Neural progenitor cell (in vitro differentiated cells): ENCODE results near the gene HNRNPLL. TPM values are rescaled to one million over a fixed set of nuclear protein-coding genes. Genes with fewer than 3 reads are reported as not detected.

Source experiments
- DNase-seq: peaks from one replicate; pipeline ENCODE4 v3.0.0-alpha.2; 2016; ENCODE audit warnings: low spot score
- H2AFZ ChIP-seq: fragments of 200-600 bp; sonication (generic); replicated peaks from 2 replicates; pipeline ENCODE4 v1.6.1; 2016; ENCODE audit warnings: antibody characterized with exemption
- H3F3A ChIP-seq: fragments of 200-600 bp; sonication (generic); 2 replicates; pipeline ENCODE4 v1.6.1; 2016; ENCODE audit warnings: antibody characterized with exemption, low read depth
- H3K27ac ChIP-seq: fragments of 200-600 bp; sonication (generic); 2 replicates; pipeline ENCODE4 v1.5.1; 2016; ENCODE audit warnings: mild to moderate bottlenecking
- H3K27me3 ChIP-seq: fragments of 200-600 bp; sonication (generic); 2 replicates; pipeline ENCODE4 v1.6.1; 2016; ENCODE audit warnings: mild to moderate bottlenecking, moderate library complexity
- H3K36me3 ChIP-seq: fragments of 200-600 bp; sonication (generic); 2 replicates; pipeline ENCODE4 v1.5.1; 2016
- H3K4me1 ChIP-seq: fragments of 200-600 bp; sonication (generic); 2 replicates; pipeline ENCODE4 v1.6.1; 2016; ENCODE audit warnings: mixed run types
- H3K4me2 ChIP-seq: fragments of 200-600 bp; sonication (generic); 2 replicates; pipeline ENCODE4 v1.6.1; 2016
- H3K4me3 ChIP-seq: fragments of 200-600 bp; sonication (generic); 2 replicates; pipeline ENCODE4 v1.5.1; 2016
- H3K79me2 ChIP-seq: fragments of 200-600 bp; sonication (generic); 2 replicates; pipeline ENCODE4 v1.6.1; 2016; ENCODE audit warnings: low read depth
- H3K9ac ChIP-seq: fragments of 200-600 bp; sonication (generic); 2 replicates; pipeline ENCODE4 v1.6.1; 2016
- H3K9me3 ChIP-seq: fragments of 200-600 bp; sonication (generic); 2 replicates; pipeline ENCODE4 v1.5.1; 2016; ENCODE audit warnings: low read depth
- H4K20me1 ChIP-seq: fragments of 200-600 bp; sonication (generic); 2 replicates; pipeline ENCODE4 v1.6.1; 2016; ENCODE audit warnings: low read depth
- H3K27ac Mint-ChIP-seq: 3 replicates; pipeline ENCODE4 v1.8.0; 2021; ENCODE audit warnings: mixed read lengths
- H3K27me3 Mint-ChIP-seq: 2 replicates; pipeline ENCODE4 v1.8.0; 2022; ENCODE audit warnings: low read depth, mild to moderate bottlenecking, inconsistent platforms, moderate library complexity, mixed read lengths; ENCODE audit not compliant: insufficient read depth
- H3K36me3 Mint-ChIP-seq: 3 replicates; pipeline ENCODE4 v1.8.0; 2021; ENCODE audit warnings: mixed read lengths
- H3K4me1 Mint-ChIP-seq: 3 replicates; pipeline ENCODE4 v1.8.0; 2021; ENCODE audit warnings: mixed read lengths
- H3K4me3 Mint-ChIP-seq: 3 replicates; pipeline ENCODE4 v1.8.0; 2021; ENCODE audit warnings: mild to moderate bottlenecking, moderate library complexity, mixed read lengths
- H3K9me3 Mint-ChIP-seq: 3 replicates; pipeline ENCODE4 v1.8.0; 2020; ENCODE audit warnings: mixed read lengths
- EZH2 ChIP-seq: fragments of 200-600 bp; sonication (generic); IDR thresholded peaks from 2 replicates; pipeline ENCODE4 v1.6.1; 2017; ENCODE audit warnings: antibody characterized with exemption, mild to moderate bottlenecking, moderate library complexity
- EZH2phosphoT487 ChIP-seq: fragments of 200-600 bp; sonication (generic); IDR thresholded peaks from 2 replicates; pipeline ENCODE4 v1.6.1; 2017; ENCODE audit warnings: antibody characterized with exemption
- total RNA-seq: library from RNA; depleted of rRNA; stranded (reverse); fragments of >200 nt; gene quantifications from 2 replicates; pipeline ENCODE4 v1.2.3, GENCODE V29; 2015; ENCODE audit warnings: low replicate concordance
- TF ChIP-seq, protein P1 (sequence below): fragments of 200-600 bp; sonication (generic); IDR thresholded peaks from 2 replicates; pipeline ENCODE4 v1.5.1; 2017; ENCODE audit warnings: antibody characterized with exemption, mild to moderate bottlenecking

Gene HNRNPLL
- total RNA-seq, 1 donor from 2014 or later: 109 TPM

DNA sequence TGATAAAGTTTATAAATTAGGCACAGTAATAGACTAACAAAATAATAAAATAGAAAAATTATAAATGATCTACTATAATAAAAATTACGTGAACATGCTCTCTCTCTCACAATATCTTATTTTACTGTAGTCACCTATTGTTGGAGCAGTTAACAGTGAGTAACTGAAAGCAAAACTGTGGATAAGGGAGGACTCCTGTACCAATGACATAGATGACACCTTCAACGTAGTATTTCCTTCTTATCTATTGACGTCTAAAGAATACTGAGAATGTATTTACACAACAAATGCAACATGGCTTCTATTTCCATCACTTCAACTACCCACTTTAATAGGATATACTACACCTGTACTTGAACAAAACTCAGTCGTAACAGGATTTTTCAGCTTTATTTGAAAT is 31.5 kb downstream of the HNRNPLL start:
- Histone ChIP-seq H3K4me2 (no peak overlapping the region), H3F3A (peaks cover 9% of the 10 kb centered on the region), H3K9me3 (no peaks in the 10 kb centered on the region), H3K36me3 (peaks cover 37% of the 10 kb centered on the region), H3K27me3 (no peaks in the 10 kb centered on the region), H3K4me3 (no peak overlapping the region), H3K9ac (no peak overlapping the region), H2AFZ (no peak overlapping the region), H3K79me2 (peaks cover 8% of the 10 kb centered on the region), H3K4me1 (no peaks in the 10 kb centered on the region), H4K20me1 (peaks cover 13% of the 10 kb centered on the region), H3K27ac (no peak overlapping the region)
- peaks cover 23% of the 10 kb centered on the region for H3K36me3 Mint-ChIP-seq
- H3K27ac Mint-ChIP-seq: no peak overlapping the region
- no peaks in the 10 kb centered on the region for H3K4me1 Mint-ChIP-seq
- no peaks in the 10 kb centered on the region for H3K9me3 Mint-ChIP-seq
- H3K4me3 Mint-ChIP-seq: no peak overlapping the region
- no peak for TF ChIP-seq EZH2phosphoT487
- TF ChIP-seq, protein P1, sequence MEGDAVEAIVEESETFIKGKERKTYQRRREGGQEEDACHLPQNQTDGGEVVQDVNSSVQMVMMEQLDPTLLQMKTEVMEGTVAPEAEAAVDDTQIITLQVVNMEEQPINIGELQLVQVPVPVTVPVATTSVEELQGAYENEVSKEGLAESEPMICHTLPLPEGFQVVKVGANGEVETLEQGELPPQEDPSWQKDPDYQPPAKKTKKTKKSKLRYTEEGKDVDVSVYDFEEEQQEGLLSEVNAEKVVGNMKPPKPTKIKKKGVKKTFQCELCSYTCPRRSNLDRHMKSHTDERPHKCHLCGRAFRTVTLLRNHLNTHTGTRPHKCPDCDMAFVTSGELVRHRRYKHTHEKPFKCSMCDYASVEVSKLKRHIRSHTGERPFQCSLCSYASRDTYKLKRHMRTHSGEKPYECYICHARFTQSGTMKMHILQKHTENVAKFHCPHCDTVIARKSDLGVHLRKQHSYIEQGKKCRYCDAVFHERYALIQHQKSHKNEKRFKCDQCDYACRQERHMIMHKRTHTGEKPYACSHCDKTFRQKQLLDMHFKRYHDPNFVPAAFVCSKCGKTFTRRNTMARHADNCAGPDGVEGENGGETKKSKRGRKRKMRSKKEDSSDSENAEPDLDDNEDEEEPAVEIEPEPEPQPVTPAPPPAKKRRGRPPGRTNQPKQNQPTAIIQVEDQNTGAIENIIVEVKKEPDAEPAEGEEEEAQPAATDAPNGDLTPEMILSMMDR: no peak
- TF ChIP-seq EZH2: no peak
- H3K27me3 Mint-ChIP-seq: no peaks in the 10 kb centered on the region
- no peak for DNase-seq

DNA sequence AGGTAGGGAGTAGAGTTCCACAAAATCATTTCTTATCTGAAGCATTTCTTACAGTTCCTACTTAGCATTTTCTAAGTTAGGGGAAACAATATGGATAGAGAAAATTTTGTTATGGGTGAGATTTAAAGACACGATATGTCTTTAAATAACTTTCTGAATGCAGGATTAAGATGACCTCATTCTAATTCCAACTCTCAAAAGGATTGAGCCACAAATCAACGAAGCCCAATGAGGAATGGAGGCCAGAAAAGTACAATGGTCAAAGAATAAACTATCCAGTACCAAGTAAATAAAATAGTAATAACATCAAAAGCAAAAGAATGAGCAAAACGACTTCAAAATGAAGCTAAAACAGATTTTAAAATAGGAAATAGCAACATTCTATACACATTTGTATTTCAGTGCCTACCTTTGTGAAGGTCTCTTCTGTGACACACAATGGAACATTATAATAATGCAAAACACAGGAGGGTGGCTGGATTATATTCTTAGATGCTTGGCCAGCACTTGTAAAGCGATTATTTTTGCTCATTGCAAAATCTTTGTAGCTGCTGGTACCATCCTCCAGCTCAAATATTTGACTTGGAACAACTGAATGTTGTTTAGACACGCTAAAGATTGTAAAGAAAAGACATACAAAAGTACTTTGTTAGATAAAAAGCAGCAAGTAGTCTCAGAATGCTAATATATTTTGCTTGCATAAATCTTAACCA is 33.8 kb downstream of the HNRNPLL start:
- Histone ChIP-seq H3K4me3 (no peak overlapping the region), H3K9me3 (no peaks in the 10 kb centered on the region), H2AFZ (no peak overlapping the region), H3K27ac (no peak overlapping the region), H4K20me1 (peaks cover 6% of the 10 kb centered on the region), H3K79me2 (no peaks in the 10 kb centered on the region), H3K9ac (no peak overlapping the region), H3K4me2 (no peak overlapping the region), H3K36me3 (peaks cover 44% of the 10 kb centered on the region), H3K27me3 (no peaks in the 10 kb centered on the region), H3F3A (peaks cover 9% of the 10 kb centered on the region), H3K4me1 (no peaks in the 10 kb centered on the region)
- no peak overlapping the region for H3K4me3 Mint-ChIP-seq
- no peak overlapping the region for H3K27ac Mint-ChIP-seq
- no peaks in the 10 kb centered on the region for H3K4me1 Mint-ChIP-seq
- no peak for TF ChIP-seq EZH2phosphoT487
- TF ChIP-seq, protein P1: no peak
- TF ChIP-seq EZH2: no peak
- no peaks in the 10 kb centered on the region for H3K27me3 Mint-ChIP-seq
- peaks cover 31% of the 10 kb centered on the region for H3K36me3 Mint-ChIP-seq
- no peaks in the 10 kb centered on the region for H3K9me3 Mint-ChIP-seq
- no peak for DNase-seq

DNA sequence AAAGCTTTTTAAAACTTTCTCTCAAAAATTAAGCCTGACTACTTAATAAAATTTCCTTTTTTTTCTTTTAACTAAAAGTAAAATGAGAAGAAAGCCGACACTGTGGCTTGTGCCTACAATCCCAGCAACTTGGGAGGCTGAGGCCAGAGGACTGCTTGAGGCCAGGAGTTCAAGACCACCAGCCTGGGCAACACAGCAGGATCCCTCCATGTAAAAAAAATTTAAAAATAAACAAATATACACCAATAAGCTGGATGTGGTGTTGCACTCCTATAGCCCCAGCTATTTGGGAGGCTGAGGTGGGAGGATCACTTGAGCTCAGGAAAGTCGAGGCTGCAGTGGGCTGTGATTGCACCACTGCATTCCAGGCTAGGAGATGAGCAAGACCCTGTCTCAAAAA is 37.4 kb downstream of the HNRNPLL start:
- Histone ChIP-seq H3K36me3 (peaks cover 48% of the 10 kb centered on the region), H3F3A (peaks cover 13% of the 10 kb centered on the region), H4K20me1 (peaks cover under 1% of the 10 kb centered on the region), H3K27ac (no peak overlapping the region), H3K9ac (no peak overlapping the region), H3K4me3 (no peak overlapping the region), H3K4me2 (no peak overlapping the region), H3K79me2 (no peaks in the 10 kb centered on the region), H3K4me1 (no peaks in the 10 kb centered on the region), H2AFZ (no peak overlapping the region), H3K9me3 (no peaks in the 10 kb centered on the region), H3K27me3 (no peaks in the 10 kb centered on the region)
- DNase-seq: no peak
- no peak overlapping the region for H3K4me3 Mint-ChIP-seq
- no peak overlapping the region for H3K27ac Mint-ChIP-seq
- TF ChIP-seq EZH2phosphoT487: no peak
- TF ChIP-seq, protein P1: no peak
- TF ChIP-seq EZH2: no peak
- no peaks in the 10 kb centered on the region for H3K9me3 Mint-ChIP-seq
- no peaks in the 10 kb centered on the region for H3K27me3 Mint-ChIP-seq
- H3K4me1 Mint-ChIP-seq: no peaks in the 10 kb centered on the region
- peaks cover 38% of the 10 kb centered on the region for H3K36me3 Mint-ChIP-seq
